Peyer's patch (tissue), 4 donors: ENCODE results near the gene TMEM141. TPM values are rescaled to one million over a fixed set of nuclear protein-coding genes. Genes with fewer than 3 reads are reported as not detected.
A peak's percentile ranks its signal among the peaks of the same experiment; 100 is the strongest.

Source experiments
- DNase-seq, 3 donors: peaks; one replicate each; pipeline ENCODE4 v3.0.0-alpha.2; 2017 to 2019
- H3K27ac ChIP-seq, 4 donors: fragments of 200-600 bp; sonication (generic); one replicate each; pipeline ENCODE4 v1.5.1; 2016 to 2019
- H3K27me3 ChIP-seq, 2 donors: fragments of 200-600 bp; sonication (generic); one replicate each; pipeline ENCODE4 v1.5.1; 2019
- H3K36me3 ChIP-seq, 3 donors: fragments of 200-600 bp; sonication (generic); one replicate each; pipeline ENCODE4 v1.5.1; 2016 to 2019
- H3K4me1 ChIP-seq, 4 donors: fragments of 200-600 bp; sonication (generic); one replicate each; pipeline ENCODE4 v1.5.1; 2016 to 2019
- H3K4me3 ChIP-seq, 4 donors: fragments of 200-600 bp; sonication (generic); 1 replicate in 3 of 4; 2 replicates in 1 of 4; pipeline ENCODE4 v1.5.1; 2016 to 2019; ENCODE audit warnings: mild to moderate bottlenecking in 1 of 4
- H3K9me3 ChIP-seq, 4 donors: fragments of 200-600 bp; sonication (generic); one replicate each; pipeline ENCODE4 v1.5.1; 2016 to 2019; ENCODE audit warnings: mild to moderate bottlenecking in 1 of 4
- POLR2A ChIP-seq, 2 donors: fragments of 450-650 bp; IDR thresholded peaks; one replicate each; pipeline ENCODE4 v1.5.1; 2017; ENCODE audit warnings: antibody characterized with exemption in 2 of 2, mild to moderate bottlenecking in 2 of 2, moderate library complexity in 2 of 2
- total RNA-seq, 4 donors: library from RNA; depleted of rRNA; stranded (reverse); fragments of >200 nt; gene quantifications; one replicate each; pipeline ENCODE4 v1.1.0, GENCODE V29; 2016
- TF ChIP-seq, protein P1 (sequence below), 6 experiments: fragments of 450-650 bp in 4 of 6; fragments of 200-600 bp in 2 of 6; sonication (generic) in 1 of 6; IDR thresholded peaks; one replicate each; pipeline ENCODE4 v1.5.1; 2017 to 2019; ENCODE audit warnings: antibody characterized with exemption in 6 of 6, mild to moderate bottlenecking in 3 of 6, moderate library complexity in 1 of 6

The TMEM141 gene
- total RNA-seq, 4 donors from 2014 or later = 52.0 to 240 (median 187) TPM

DNA sequence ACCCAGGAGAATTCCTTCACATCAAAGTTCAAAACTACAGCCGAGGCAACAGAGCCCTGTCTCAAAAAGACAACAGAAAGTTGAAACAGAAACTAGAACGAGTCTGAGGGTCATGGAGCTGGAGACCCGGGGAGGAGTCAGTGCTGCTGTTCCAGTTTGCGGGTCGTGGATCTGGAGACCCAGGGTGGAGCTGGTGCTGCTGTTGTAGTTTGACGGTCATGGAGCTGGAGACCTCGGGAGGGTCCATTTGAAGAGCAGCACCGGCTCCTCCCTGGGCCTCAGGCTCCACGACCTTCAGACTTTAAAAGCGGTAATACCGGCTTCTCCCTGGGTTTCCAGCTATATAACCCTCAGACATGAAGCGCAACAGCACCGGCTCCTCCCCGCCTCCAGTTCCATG lies 13.8 kb upstream of the TMEM141 start:
- Histone ChIP-seq H3K27me3 (no peaks in the 10 kb centered on the region), H3K4me3 (peak overlapping the region in 1 of 4 donors; percentile 22), H3K9me3 (no peaks in the 10 kb centered on the region), H3K4me1 (no peaks in the 10 kb centered on the region), H3K36me3 (no peaks in the 10 kb centered on the region), H3K27ac (peak overlapping the region in 2 of 4 donors; percentile 27 to 64)
- no peak for DNase-seq
- no peak for TF ChIP-seq POLR2A (IDR thresholded peaks at IDR 0.05)
- TF ChIP-seq, protein P1, sequence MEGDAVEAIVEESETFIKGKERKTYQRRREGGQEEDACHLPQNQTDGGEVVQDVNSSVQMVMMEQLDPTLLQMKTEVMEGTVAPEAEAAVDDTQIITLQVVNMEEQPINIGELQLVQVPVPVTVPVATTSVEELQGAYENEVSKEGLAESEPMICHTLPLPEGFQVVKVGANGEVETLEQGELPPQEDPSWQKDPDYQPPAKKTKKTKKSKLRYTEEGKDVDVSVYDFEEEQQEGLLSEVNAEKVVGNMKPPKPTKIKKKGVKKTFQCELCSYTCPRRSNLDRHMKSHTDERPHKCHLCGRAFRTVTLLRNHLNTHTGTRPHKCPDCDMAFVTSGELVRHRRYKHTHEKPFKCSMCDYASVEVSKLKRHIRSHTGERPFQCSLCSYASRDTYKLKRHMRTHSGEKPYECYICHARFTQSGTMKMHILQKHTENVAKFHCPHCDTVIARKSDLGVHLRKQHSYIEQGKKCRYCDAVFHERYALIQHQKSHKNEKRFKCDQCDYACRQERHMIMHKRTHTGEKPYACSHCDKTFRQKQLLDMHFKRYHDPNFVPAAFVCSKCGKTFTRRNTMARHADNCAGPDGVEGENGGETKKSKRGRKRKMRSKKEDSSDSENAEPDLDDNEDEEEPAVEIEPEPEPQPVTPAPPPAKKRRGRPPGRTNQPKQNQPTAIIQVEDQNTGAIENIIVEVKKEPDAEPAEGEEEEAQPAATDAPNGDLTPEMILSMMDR (IDR thresholded peaks at IDR 0.05) = no peak

DNA sequence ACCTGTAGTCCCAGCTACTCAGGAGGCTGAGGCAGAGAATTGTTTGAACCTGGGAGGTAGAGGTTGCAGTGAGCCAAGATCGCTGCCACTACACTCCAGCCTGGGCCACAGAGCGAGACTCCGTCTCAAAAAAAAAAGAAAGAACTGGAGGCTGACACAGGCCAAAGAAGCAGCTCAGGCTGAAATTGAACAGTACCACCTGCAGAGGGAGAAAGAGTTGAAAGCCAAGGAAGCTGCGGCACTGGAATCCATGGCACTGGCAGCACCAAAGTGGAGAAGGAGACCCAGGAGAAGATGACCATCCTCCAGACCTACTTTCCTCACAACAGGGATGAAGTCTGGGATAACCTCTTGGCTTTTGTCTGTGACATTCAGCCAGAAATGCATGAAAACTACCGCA lies 11.3 kb upstream of the TMEM141 start:
- H3K4me3 ChIP-seq = no peak overlapping the region
- no peak overlapping the region for H3K27ac ChIP-seq
- H3K9me3 ChIP-seq = no peaks in the 10 kb centered on the region
- TF ChIP-seq, protein P1 (IDR thresholded peaks at IDR 0.05) = no peak
- no peak for TF ChIP-seq POLR2A (IDR thresholded peaks at IDR 0.05)
- peaks cover 0 to 7% (median 0%) of the 10 kb centered on the region in 4 donors for H3K4me1 ChIP-seq
- H3K36me3 ChIP-seq = no peaks in the 10 kb centered on the region
- H3K27me3 ChIP-seq = no peaks in the 10 kb centered on the region
- DNase-seq = no peak

DNA sequence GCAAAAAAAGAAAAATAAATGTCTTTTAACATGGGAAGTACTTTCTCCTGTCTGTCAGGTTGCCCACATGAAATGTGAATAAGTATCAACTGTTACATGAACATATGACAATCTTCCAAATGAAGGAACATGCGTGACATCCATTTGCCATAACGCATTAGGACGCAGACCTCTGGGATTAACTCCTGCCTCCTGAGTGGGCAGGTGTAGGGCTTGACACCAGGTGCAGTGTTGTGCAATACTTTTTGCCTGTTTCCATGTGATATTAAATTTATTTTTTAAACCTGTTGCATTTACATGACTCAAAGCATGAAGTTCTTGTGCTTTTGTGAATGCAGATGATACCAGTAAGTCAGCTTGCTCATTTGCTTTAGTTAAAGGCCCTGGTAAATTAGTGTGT lies 8.7 kb upstream of the TMEM141 start:
- H3K27me3 ChIP-seq = no peaks in the 10 kb centered on the region
- no peak overlapping the region for H3K4me3 ChIP-seq
- TF ChIP-seq, protein P1 (IDR thresholded peaks at IDR 0.05) = no peak
- no peak for TF ChIP-seq POLR2A (IDR thresholded peaks at IDR 0.05)

DNA sequence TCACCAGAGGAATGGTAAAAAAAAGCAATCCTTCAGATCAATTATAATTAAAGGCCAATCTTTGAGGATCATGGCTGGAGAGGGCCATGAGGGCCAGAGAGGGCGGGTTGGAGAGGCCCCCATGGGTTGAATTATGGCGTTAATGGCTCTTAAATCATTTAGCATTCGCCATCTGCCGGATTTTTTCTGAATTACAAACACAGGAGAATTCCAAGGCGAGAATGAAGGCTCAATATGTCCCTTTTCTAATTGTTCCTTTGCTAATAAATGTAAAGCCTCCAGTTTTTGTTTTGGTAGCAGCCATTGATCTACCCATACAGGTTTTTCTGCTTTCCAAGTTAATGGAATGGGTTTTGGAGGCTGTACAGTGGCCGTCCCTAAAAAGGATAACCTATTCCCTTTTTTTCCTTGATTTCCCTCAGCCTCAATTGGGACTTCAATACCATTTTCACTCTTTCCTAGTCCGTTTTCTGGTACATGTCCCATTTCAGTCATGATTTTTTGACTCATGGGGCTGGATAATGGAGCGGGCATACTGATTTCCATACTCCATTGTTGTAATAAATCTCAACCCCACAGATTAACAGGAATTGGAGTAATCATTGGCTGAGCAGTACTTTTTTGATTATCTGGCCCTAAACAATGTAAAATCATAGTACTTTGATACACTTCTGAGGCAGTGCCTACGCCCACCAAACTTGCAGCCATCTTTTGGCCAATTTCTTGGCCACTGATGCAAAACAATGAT lies 6.7 kb upstream of the TMEM141 start:
- H3K27ac ChIP-seq = no peak overlapping the region
- H3K36me3 ChIP-seq = no peaks in the 10 kb centered on the region
- no peak for DNase-seq
- TF ChIP-seq POLR2A (IDR thresholded peaks at IDR 0.05) = no peak
- TF ChIP-seq, protein P1 (IDR thresholded peaks at IDR 0.05) = peak; percentile 46 to 70 (median 58)
- H3K4me3 ChIP-seq = no peak overlapping the region
- H3K9me3 ChIP-seq = no peaks in the 10 kb centered on the region
- no peaks in the 10 kb centered on the region for H3K27me3 ChIP-seq
- peaks cover 0 to 28% (median 2%) of the 10 kb centered on the region in 4 donors for H3K4me1 ChIP-seq

More for the DNA sequence above, 8.7 kb upstream of the TMEM141 start:
- Histone ChIP-seq H3K4me1 (peaks cover 0 to 24% (median 0%) of the 10 kb centered on the region in 4 donors), H3K36me3 (no peaks in the 10 kb centered on the region), H3K9me3 (no peaks in the 10 kb centered on the region), H3K27ac (no peak overlapping the region)
- no peak for DNase-seq

DNA sequence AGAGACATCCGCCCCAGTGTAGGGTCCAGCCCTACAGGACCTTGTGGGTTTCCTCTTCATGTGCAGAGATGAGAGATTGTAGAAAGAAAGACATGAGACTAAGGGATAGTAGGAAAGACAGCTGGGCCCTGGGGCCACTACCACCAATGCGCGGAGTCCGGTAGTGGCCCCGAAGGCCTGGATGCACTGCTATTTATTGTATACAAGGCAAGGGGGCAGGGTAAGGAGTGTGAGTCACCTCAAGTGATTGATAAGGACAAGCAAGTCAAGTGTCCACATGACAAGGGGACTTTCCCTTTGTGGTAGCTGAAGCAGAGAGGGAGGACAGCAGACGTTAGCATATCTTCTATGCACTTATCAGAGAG lies 6.2 kb upstream of the TMEM141 start:
- Histone ChIP-seq H3K4me3 (no peak overlapping the region), H3K9me3 (no peaks in the 10 kb centered on the region), H3K27ac (peak overlapping the region in 1 of 4 donors; percentile 33), H3K36me3 (no peaks in the 10 kb centered on the region), H3K4me1 (peaks cover 0 to 31% (median 5%) of the 10 kb centered on the region in 4 donors), H3K27me3 (no peaks in the 10 kb centered on the region)
- no peak for TF ChIP-seq POLR2A (IDR thresholded peaks at IDR 0.05)
- TF ChIP-seq, protein P1 (IDR thresholded peaks at IDR 0.05) = no peak
- no peak for DNase-seq
